ENCODE measurements around the gene GSC.
"Not testable (repeated sequence)": the region's sequence is repeated elsewhere in the genome, so short reads cannot be mapped to it uniquely, and the experiment has no call there.

The GSC gene

GRCh38 chr14:94771158-94771905, 1.4 kb upstream of the GSC start:
- DNase-seq, result no peak

- no peak for DNase-seq
Measured at GRCh38 chr14:94770815-94771157, 873 bp upstream of the GSC start.

DNA sequence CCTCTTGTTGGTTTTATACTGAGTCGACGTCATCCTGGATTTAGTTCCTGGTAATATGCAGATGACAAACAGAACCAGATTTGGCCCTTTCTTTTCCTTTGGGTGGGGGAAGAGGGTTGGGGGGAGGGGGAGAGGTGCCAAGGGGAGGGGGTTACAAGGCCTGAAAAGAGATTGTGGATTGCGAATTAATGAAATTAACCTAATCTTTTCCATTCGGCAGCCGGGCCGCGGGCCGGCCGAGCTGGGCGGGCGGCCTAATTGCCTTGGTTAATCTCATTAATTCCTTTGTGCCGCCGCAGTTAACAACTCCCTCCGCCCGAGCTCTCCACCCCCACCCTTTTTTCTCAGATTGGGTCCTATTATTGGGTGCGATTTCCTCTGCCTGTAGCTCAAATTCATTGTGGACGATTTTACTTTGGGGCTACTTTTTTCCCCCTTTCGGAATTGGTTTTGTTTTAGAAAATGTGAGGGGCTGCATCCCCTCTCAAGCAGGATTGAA, 387 bp upstream of the GSC start:
- DNase-seq, result no peak

- peak in 1 of 2 donors; percentile 17 for DNase-seq
Measured at GRCh38 chr14:94768521-94769390, 1.2 kb downstream of the GSC start.

DNA sequence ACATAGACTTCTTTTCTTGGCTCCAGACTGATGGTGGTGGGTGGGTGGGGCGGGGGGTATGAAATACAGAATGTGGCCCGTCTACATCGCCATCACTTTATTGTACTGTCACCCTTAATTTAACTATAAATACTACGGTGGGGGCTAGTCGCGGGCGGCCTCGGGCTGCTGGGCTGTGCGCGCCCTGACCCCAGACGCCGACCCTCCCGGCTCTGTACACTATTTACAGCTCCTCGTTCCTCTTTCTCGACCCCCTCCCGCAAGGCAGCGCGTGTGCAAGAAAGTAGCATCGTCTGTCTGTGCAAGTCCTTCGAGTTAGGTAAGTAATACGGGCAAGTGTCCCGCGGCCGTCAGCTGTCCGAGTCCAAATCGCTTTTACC, 1.8 kb downstream of the GSC start:
- no peak for DNase-seq

- no peak for DNase-seq
Measured at GRCh38 chr14:94767321-94767878, 2.5 kb downstream of the GSC start.

GRCh38 chr14:94764573-94764972, 5.3 kb downstream of the GSC start:
- DNase-seq, result no peak

DNA sequence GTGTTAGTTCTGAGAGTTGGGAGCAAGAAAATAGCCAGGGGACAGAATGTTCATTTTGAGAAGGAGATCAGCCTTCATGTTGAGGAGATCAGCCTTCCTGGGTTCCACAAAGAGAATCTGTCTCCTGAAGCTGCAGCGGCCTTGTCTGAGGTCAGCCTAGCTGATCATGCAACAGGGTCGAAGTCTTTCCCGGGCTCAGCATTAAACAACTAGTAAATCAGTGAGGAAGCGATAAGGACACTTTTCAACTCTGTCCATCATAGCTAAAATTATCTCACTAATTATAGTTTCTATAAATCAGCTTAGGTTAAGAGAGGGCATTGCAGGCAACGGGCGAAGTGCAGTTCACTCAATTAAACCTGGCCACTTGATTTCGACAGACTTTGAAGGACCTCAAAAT, 7.5 kb downstream of the GSC start:
- no peak for DNase-seq

- no peak for DNase-seq
Measured at GRCh38 chr14:94761997-94762377, 7.9 kb downstream of the GSC start.

DNA sequence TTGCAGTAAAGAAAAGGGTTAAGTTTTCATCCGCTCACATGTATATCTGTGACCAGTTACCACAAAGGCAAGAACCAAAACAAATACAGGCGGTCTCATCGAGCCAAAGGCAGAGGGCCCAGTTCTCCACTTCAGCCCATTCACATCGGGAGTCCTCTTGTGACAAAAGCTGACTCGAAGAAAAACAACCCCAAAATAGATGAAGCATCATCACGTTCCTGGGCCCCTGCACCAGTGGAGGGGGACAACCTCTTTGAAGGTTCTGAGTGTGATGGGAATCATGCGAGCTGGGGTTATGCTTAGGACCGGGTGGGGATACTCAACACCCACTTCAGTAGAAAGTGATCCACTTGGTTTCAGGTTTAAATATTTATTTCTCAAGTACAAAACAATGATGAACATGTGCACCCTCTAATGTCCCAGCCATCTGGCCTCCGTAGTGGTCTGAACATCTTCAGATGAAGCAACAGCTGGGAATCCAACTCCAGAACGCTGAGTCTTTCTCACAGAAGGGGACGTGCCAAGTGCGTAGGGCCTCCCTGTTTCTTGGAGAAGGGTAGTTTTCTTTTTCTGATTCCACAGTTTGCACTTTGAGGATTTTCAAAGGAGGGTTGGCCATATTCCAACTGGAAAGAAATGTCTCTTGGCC, 8.4 kb downstream of the GSC start:
- DNase-seq, result no peak

GRCh38 chr14:94756310-94756882, 13.5 kb downstream of the GSC start:
- no peak for DNase-seq

DNA sequence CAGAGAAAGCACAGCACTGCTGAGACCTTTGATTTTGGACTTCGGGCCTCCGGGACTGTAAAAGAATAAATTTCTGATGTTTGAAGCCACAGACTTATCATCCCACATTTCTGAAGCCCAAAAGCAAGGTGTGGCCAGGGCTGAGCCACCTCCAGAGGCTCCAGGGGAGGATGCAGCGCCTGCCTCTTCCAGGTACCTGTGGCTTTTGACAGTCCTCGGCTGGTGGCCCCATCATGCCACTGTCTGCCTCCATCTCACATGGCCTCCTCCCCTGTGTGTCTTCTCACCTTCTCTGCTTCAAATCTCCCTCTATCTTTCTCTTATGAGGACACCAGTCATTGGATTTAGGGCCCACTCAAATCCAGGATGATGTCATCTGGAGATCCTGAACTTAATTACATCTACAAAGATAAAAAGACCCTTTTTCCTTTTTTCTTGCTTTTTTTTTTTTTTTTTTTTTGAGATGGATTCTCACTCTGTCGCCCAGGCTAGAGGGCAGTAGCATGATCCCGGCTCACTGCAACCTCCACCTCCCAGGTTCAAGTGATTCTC, 15.4 kb downstream of the GSC start:
- no peak for DNase-seq

DNA sequence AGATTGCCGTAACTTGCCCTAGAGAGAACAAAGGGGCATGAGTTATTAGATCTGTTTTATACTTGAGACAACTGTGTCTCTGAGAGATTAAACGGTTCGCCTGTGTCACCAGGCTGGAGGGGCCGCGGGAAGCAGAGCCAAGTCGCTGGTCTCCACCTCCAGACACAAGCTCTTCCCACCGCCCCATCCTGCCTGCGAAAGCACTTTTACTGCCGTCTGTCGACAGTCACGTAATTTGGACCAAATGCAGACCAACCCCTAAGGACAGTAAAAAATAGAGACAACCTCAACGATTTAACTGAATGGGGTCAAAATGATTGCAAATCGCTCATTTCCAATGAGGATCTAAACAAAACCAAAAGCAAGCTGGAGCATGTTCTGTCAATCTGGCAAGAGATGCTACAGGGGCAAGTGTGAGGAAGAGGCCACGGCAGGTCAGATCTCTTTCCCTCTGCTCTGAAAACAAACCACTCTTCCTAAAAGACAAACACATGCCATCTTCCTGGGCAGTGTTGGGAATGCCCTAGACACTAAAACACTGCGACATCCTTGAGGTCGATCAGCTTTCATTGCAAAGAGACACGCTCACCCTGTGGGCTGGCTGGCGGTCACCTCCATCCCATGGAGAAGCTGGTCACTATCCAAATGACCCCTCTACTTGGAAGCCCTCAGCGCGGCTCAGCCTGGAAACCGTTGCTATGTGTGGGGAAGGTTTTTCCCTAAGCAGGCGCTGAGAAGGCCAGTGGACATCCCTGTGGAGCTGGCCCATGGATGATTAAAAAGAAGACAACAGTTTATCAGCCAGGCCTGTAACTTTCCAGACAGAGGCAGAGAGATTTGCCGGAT, 17.1 kb downstream of the GSC start:
- no peak for DNase-seq

DNA sequence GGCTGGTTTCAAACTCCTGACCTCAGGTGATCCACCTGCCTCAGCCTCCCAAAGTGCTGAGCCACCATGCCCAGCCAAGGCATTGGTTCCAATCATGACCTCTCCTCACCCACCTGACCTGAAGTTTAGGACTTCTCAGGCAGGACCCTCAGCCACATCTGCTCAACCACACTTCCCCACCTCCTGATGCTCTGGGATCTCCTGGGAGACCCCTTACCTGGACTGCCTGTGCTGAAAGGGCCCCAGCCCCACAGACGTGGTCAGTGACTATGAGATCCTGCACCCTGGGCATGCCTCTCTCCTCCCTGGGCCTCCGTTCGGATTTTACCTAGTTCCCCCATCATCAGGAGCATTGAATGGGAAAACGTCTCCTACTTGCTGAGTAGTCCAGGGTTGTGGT, 18.0 kb downstream of the GSC start:
- DNase-seq, result no peak

- no peak for DNase-seq
Measured at GRCh38 chr14:94751321-94751720, 18.6 kb downstream of the GSC start.

GRCh38 chr14:94750371-94750770, 19.5 kb downstream of the GSC start:
- no peak for DNase-seq

GRCh38 chr14:94748667-94749347, 21.1 kb downstream of the GSC start:
- peak in 1 of 2 donors; percentile 6 for DNase-seq

GRCh38 chr14:94747739-94748138, 22.2 kb downstream of the GSC start:
- DNase-seq, result no peak

DNA sequence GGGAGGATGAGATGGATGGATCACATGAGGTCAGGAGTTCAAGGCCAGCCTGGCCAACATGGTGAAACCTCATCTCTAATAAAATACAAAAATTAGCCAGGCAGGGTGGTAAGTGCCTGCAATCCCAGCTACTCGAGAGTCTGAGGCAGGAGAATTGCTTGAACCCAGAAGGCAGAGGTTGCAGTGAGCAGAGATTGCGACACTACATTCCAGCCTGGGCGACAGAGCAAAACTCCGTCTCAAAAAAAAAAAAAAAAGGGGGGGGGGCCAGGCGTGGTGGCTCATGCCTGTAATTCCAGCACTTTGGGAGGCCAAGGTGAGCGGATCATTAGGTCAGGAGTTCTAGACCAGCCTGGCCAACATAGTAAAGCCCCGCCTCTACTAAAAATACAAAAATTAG, 22.8 kb downstream of the GSC start:
- DNase-seq, result not testable (repeated sequence)

GRCh38 chr14:94746131-94746530, 23.8 kb downstream of the GSC start:
- no peak for DNase-seq

- no peak for DNase-seq
Measured at GRCh38 chr14:94738751-94739150, 31.2 kb downstream of the GSC start.
